Stimulated activated naive B cell treated with anti-CD40 and anti-IgM and Interleukin-4, amounts not matched to agents 10 μg/mL and 1 μg/mL and 100 μg/mL, for 72 hours (primary cell): ENCODE measurements around the gene ROBO1.

ENCODE experiments used
- ATAC-seq, 2 donors: fragments of 150-1000 bp; cut with Tn5 transposase; replicated peaks; 2 replicates each; pipeline ENCODE4 v1.10.0; 2021; ENCODE audit warnings: moderate library complexity in 1 of 2
- DNase-seq: peaks from one replicate; pipeline ENCODE4 v3.0.0; 2021
- H3K27ac Mint-ChIP-seq: one replicate; pipeline ENCODE4 v1.8.0; 2022; ENCODE audit warnings: mild to moderate bottlenecking, mixed read lengths
- H3K27me3 Mint-ChIP-seq, 2 donors: one replicate each; pipeline ENCODE4 v1.8.0; 2022; ENCODE audit warnings: mixed read lengths in 2 of 2
- H3K36me3 Mint-ChIP-seq, 2 donors: one replicate each; pipeline ENCODE4 v1.8.0; 2022; ENCODE audit warnings: mixed read lengths in 2 of 2, mild to moderate bottlenecking in 1 of 2
- H3K4me1 Mint-ChIP-seq, 2 donors: one replicate each; pipeline ENCODE4 v1.8.0; 2022; ENCODE audit warnings: mixed read lengths in 2 of 2, mild to moderate bottlenecking in 1 of 2
- H3K4me3 Mint-ChIP-seq, 2 donors: one replicate each; pipeline ENCODE4 v1.8.0; 2022; ENCODE audit warnings: mild to moderate bottlenecking in 2 of 2, mixed read lengths in 2 of 2, moderate library complexity in 1 of 2
- H3K9me3 Mint-ChIP-seq, 2 donors: one replicate each; pipeline ENCODE4 v1.8.0; 2022; ENCODE audit warnings: mixed read lengths in 2 of 2, mild to moderate bottlenecking in 1 of 2

ROBO1 gene

DNA sequence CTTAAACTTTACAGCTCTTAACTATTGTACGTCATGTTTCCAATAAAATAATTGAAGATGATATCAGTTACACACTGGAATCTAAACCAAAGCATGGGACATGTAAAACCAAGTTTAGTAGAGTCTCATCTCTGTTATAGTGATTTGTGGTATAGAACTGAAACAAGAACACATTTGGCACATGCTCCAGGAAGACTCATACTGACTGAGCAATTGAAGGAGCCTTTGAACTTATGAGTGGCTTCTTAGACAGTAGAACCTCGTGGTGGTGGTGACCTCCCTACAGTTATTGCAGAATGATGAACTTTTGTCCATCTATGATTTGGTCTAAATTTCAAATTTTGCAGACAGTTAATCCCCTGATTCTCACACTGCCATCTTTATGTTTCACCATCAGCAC lies 729.7 kb downstream of the ROBO1 start:
- Mint-ChIP-seq H3K4me3 (no peak overlapping the region), H3K27me3 (no peaks in the 10 kb centered on the region), H3K9me3 (no peaks in the 10 kb centered on the region), H3K4me1 (no peaks in the 10 kb centered on the region), H3K36me3 (no peaks in the 10 kb centered on the region), H3K27ac (no peak overlapping the region)
- ATAC-seq: no peak
- no peak for DNase-seq

GRCh38 chr3:79032686-79033318 lies 735.0 kb downstream of the ROBO1 start:
- no peak overlapping the region for H3K4me3 Mint-ChIP-seq
- H3K9me3 Mint-ChIP-seq: no peaks in the 10 kb centered on the region
- no peaks in the 10 kb centered on the region for H3K36me3 Mint-ChIP-seq
- H3K27me3 Mint-ChIP-seq: no peaks in the 10 kb centered on the region
- no peaks in the 10 kb centered on the region for H3K4me1 Mint-ChIP-seq
- no peak overlapping the region for H3K27ac Mint-ChIP-seq
- ATAC-seq (no peak), DNase-seq (no peak)

DNA sequence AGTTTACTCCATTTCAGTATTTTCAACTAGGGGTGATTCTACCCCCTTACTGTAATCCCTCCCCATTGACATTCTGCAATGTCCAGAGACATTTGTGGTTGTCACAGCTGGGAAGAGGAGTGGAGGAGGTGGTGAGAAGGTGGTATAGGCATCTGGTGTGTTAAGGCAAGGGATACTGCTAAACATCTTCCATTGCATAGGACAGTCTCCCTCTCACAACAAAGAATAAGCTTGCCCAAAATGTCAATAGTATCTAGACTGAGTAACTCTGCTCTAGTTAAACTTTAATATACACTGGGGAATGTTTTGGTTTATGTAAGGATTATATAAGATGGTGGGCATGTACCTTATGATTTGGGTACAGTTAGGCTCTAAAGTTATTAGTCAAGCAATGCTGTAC lies 737.6 kb downstream of the ROBO1 start:
- ATAC-seq: no peak
- H3K27ac Mint-ChIP-seq: no peak overlapping the region
- no peak for DNase-seq
- H3K27me3 Mint-ChIP-seq: no peaks in the 10 kb centered on the region
- no peak overlapping the region for H3K4me3 Mint-ChIP-seq
- H3K4me1 Mint-ChIP-seq: no peaks in the 10 kb centered on the region
- H3K9me3 Mint-ChIP-seq: no peaks in the 10 kb centered on the region
- H3K36me3 Mint-ChIP-seq: no peaks in the 10 kb centered on the region

DNA sequence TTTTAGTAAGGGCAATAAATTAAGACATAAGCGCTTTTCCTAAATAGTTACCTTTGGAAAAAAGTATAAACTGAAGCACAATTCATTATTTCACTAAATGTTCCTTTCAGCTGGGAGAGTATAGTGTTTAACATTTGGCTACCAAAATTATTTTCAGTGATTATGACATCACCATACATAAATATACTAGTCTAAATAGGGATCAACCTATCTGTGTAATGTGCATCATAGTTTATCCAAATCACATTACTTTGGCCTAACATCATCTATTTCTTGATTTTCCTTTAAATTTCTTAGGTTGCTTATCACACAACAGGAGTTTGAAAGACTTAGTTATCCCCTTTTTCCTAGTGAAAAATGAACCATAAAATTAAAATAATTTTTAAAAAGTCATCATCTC lies 738.9 kb downstream of the ROBO1 start:
- no peaks in the 10 kb centered on the region for H3K4me1 Mint-ChIP-seq
- no peak overlapping the region for H3K4me3 Mint-ChIP-seq
- ATAC-seq (no peak), DNase-seq (no peak)
- H3K36me3 Mint-ChIP-seq: no peaks in the 10 kb centered on the region
- no peaks in the 10 kb centered on the region for H3K27me3 Mint-ChIP-seq
- H3K27ac Mint-ChIP-seq: no peak overlapping the region
- no peaks in the 10 kb centered on the region for H3K9me3 Mint-ChIP-seq

- H3K4me3 Mint-ChIP-seq: no peak overlapping the region
- DNase-seq: no peak
- H3K4me1 Mint-ChIP-seq: no peaks in the 10 kb centered on the region
- no peaks in the 10 kb centered on the region for H3K36me3 Mint-ChIP-seq
- H3K9me3 Mint-ChIP-seq: no peaks in the 10 kb centered on the region
- H3K27ac Mint-ChIP-seq: no peak overlapping the region
- no peak for ATAC-seq
- H3K27me3 Mint-ChIP-seq: no peaks in the 10 kb centered on the region
Observed at GRCh38 chr3:79027593-79027992, 740.2 kb downstream of the ROBO1 start.

GRCh38 chr3:79019924-79020173 lies 747.9 kb downstream of the ROBO1 start:
- H3K27ac Mint-ChIP-seq: no peak overlapping the region
- peaks cover 0 to 11% of the 10 kb centered on the region in 2 donors for H3K27me3 Mint-ChIP-seq
- ATAC-seq: no peak

GRCh38 chr3:79019137-79019923 lies 748.5 kb downstream of the ROBO1 start:
- peak; percentile 87 to 88 for ATAC-seq
- Mint-ChIP-seq H3K9me3 (no peaks in the 10 kb centered on the region), H3K36me3 (no peaks in the 10 kb centered on the region), H3K27me3 (peaks cover 0 to 11% of the 10 kb centered on the region in 2 donors), H3K4me1 (peaks cover 0 to 5% of the 10 kb centered on the region in 2 donors), H3K27ac (no peak overlapping the region), H3K4me3 (no peak overlapping the region)
- peak; percentile 15 for DNase-seq

More at GRCh38 chr3:79019924-79020173, 747.9 kb downstream of the ROBO1 start:
- Mint-ChIP-seq H3K36me3 (no peaks in the 10 kb centered on the region), H3K4me3 (no peak overlapping the region), H3K9me3 (no peaks in the 10 kb centered on the region), H3K4me1 (peaks cover 0 to 5% of the 10 kb centered on the region in 2 donors)
- DNase-seq: no peak

DNA sequence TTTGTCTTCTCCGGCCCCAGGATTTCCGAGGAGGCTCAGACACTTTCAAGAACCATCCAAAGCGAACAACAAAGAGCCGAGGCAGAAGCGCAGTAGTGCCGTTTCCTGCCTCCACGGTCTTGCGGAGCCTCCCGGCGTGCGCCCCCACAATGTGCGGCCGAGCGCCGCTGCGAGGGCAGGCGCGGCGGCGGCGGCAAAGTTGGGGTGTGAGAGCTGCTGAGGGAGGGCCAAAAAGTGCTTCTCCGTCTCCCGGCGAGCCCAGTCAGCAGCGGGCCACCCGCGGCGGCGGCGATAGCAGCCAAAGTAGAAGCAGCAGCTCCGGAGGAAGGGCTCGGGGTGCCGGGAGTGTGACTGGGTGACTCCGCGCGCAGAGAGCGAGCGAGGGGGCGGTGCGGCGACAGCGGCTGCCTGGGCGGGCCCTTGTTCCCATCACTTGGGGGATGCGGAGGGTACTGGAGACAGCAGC lies 749.1 kb downstream of the ROBO1 start:
- peaks cover 0 to 11% of the 10 kb centered on the region in 2 donors for H3K27me3 Mint-ChIP-seq
- peaks cover 0 to 5% of the 10 kb centered on the region in 2 donors for H3K4me1 Mint-ChIP-seq
- no peaks in the 10 kb centered on the region for H3K9me3 Mint-ChIP-seq
- H3K4me3 Mint-ChIP-seq: no peak overlapping the region
- H3K27ac Mint-ChIP-seq: no peak overlapping the region
- H3K36me3 Mint-ChIP-seq: no peaks in the 10 kb centered on the region
- ATAC-seq: peak; percentile 63 to 65
- DNase-seq: peak; percentile 2

DNA sequence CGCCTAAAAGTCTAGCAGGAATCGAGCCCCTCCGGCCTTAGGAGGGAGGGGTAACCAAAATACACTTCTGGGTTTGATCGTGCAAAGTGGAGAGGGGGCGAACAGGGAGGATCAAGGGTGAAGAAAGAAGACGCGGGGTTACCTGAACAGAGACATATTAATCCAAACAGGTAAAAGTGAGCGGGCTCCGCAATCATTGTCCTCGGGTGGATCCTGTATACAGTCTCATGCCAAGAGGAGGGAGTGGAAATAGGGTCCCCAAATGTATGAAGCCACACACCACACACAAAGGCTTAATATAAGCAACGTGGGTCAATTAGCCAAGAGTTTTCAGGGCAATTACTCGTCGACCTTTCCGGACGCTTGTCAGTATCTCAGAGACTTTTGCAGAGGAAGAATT lies 749.5 kb downstream of the ROBO1 start:
- no peak overlapping the region for H3K27ac Mint-ChIP-seq
- no peak for ATAC-seq
- DNase-seq: no peak

DNA sequence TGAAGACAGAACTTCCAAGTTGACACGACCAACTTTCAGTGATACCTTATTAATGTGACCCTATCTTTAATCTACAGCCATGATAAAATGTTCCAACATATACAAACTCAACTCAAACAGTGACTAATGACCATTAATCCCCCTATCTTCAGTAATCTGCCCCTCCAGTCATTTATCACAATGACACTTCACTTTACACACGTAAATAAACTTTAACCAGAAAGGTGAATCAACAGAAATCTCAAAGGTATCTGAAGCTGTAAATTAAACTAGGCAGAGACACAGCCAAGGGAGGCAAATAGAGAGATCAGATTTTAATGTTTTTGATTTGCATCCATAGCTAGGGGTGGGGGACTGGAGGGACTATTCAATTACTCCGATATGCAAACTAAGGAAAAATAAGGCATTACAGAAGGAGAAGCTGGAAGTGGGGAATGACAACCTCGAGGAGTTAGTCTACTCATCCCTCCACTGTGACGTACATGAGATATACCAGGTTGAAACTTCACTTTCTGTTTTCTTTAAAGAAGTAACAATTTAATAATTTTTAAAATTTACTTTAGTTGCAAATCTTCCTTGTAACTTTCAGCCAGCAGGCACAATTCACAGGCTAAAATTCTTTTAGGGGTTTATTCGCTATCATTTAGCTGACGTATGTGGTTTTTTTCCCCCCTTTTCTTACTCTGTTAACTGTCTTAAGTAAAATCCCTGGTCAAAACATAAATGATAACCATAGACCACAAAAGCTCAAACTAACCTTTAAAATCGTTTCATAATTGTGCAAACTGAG lies 751.0 kb downstream of the ROBO1 start:
- H3K4me3 Mint-ChIP-seq: no peak overlapping the region
- peaks cover 0 to 11% of the 10 kb centered on the region in 2 donors for H3K27me3 Mint-ChIP-seq
- no peaks in the 10 kb centered on the region for H3K36me3 Mint-ChIP-seq
- DNase-seq (no peak), ATAC-seq (no peak)
- no peak overlapping the region for H3K27ac Mint-ChIP-seq
- H3K4me1 Mint-ChIP-seq: peaks cover 0 to 5% of the 10 kb centered on the region in 2 donors
- H3K9me3 Mint-ChIP-seq: no peaks in the 10 kb centered on the region

More for the DNA sequence above, 749.5 kb downstream of the ROBO1 start:
- no peak overlapping the region for H3K4me3 Mint-ChIP-seq
- no peaks in the 10 kb centered on the region for H3K9me3 Mint-ChIP-seq
- H3K4me1 Mint-ChIP-seq: peaks cover 0 to 5% of the 10 kb centered on the region in 2 donors
- H3K36me3 Mint-ChIP-seq: no peaks in the 10 kb centered on the region
- H3K27me3 Mint-ChIP-seq: peaks cover 0 to 11% of the 10 kb centered on the region in 2 donors

DNA sequence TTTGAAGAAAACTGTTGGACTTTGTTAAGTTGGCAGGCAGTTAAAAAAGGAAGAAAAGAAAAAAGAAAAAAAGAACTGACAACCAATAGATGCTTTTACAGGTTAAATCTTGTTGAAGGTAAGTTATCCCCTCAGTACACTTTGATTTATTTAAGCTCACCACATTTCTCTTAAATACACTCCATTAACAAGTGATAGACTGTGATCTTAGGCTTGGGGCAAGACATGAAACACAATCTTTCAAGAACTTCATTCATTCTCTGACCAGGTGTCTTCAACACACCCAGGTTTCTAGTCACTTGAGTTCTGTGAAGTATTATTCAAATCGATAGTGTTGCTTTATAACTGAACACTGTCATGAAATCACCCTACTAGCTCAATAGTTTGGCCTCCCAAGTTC lies 751.9 kb downstream of the ROBO1 start:
- Mint-ChIP-seq H3K36me3 (no peaks in the 10 kb centered on the region), H3K4me3 (no peak overlapping the region), H3K9me3 (no peaks in the 10 kb centered on the region), H3K27ac (no peak overlapping the region), H3K4me1 (peaks cover 0 to 5% of the 10 kb centered on the region in 2 donors), H3K27me3 (peaks cover 0 to 11% of the 10 kb centered on the region in 2 donors)
- no peak for ATAC-seq
- no peak for DNase-seq

- Mint-ChIP-seq H3K27me3 (no peaks in the 10 kb centered on the region), H3K36me3 (no peaks in the 10 kb centered on the region), H3K4me3 (no peak overlapping the region), H3K27ac (no peak overlapping the region), H3K9me3 (no peaks in the 10 kb centered on the region), H3K4me1 (no peaks in the 10 kb centered on the region)
- DNase-seq (no peak), ATAC-seq (no peak)
Observed at GRCh38 chr3:79012946-79013362, 754.8 kb downstream of the ROBO1 start.

DNA sequence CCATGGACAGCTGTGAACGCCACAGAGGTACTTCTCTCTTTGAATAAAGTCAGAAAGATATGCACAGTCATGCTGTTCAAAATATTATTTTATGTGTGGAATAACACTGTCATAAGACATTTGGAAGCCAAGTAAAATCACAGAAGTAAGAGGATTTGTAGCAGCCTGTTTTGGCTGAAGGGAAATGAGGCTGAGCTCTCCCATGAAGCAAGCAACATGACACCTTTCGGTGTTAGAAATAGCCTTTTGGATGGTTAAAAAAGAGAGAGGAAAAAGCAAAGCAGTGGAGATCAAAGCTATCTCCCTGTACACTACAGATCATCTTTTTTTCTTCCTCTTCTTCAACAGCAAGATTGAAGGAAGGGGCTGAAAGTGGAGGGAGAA lies 755.3 kb downstream of the ROBO1 start:
- H3K27me3 Mint-ChIP-seq: no peaks in the 10 kb centered on the region
- no peak overlapping the region for H3K4me3 Mint-ChIP-seq
- no peak overlapping the region for H3K27ac Mint-ChIP-seq
- DNase-seq (no peak), ATAC-seq (no peak)
- H3K4me1 Mint-ChIP-seq: no peaks in the 10 kb centered on the region
- H3K36me3 Mint-ChIP-seq: no peaks in the 10 kb centered on the region
- H3K9me3 Mint-ChIP-seq: no peaks in the 10 kb centered on the region

GRCh38 chr3:79011821-79012529 lies 755.8 kb downstream of the ROBO1 start:
- Mint-ChIP-seq H3K4me1 (no peaks in the 10 kb centered on the region), H3K27ac (no peak overlapping the region), H3K4me3 (no peak overlapping the region), H3K36me3 (no peaks in the 10 kb centered on the region), H3K27me3 (no peaks in the 10 kb centered on the region), H3K9me3 (no peaks in the 10 kb centered on the region)
- no peak for ATAC-seq
- DNase-seq: no peak
